ENCODE results near the gene OSBPL3. TPM values are rescaled to one million over a fixed set of nuclear protein-coding genes. Genes with fewer than 3 reads are reported as not detected.

OSBPL3 gene
- total and polyA plus RNA-seq, 4 donors: 0.28 to 3.0 (median 1.1) TPM

DNA sequence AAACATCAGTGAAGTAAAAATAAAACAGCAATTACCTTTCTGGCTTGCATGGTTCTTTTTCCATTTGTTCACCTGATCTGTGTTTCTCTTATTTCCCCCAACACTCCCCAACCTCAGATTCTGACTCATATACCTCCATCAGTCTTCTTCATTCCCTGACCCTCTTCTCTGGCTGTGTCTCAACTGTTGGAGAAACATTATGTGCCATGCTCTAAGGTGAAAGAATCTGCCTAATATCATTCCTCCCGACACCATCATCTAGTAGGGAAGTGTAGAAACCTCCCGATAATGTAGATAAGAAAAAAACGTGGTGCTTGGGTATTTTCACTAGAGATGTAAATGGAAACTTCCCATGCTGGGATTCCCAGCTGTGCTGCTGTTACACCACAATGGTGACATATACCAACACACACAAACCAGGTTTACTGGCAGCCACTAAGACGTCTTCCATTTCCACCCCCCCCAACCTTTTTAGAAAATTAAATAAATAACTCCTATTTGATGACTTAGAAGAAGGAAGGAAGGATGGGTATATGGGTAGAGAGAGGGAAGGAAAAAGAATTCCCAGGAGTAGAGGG, 63.4 kb downstream of the OSBPL3 start:
- DNase-seq (ENCODE audit: low spot score): no peak
- no peak overlapping the region for H3K9ac ChIP-seq (ENCODE audit: low read depth in 1 of 2, low read length in 2 of 2)
- no peaks in the 10 kb centered on the region for H3K9me3 ChIP-seq (ENCODE audit: control insufficient read depth in 4 of 4, low read length in 3 of 4)
- H3K36me3 ChIP-seq (ENCODE audit: control insufficient read depth in 4 of 4, insufficient read depth in 3 of 4, low read depth in 1 of 4, low read length in 3 of 4): no peaks in the 10 kb centered on the region
- no peak overlapping the region for H3K27ac ChIP-seq (ENCODE audit: low read depth in 1 of 2, low read length in 2 of 2)
- H3K27me3 ChIP-seq (ENCODE audit: control insufficient read depth in 4 of 4, insufficient read depth in 4 of 4, low read length in 3 of 4): peaks cover 0 to 3% (median 0%) of the 10 kb centered on the region in 4 donors
- TF ChIP-seq, protein P1, sequence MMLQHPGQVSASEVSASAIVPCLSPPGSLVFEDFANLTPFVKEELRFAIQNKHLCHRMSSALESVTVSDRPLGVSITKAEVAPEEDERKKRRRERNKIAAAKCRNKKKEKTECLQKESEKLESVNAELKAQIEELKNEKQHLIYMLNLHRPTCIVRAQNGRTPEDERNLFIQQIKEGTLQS (IDR thresholded peaks at IDR 0.05): no peak
- TF ChIP-seq GABPA (IDR thresholded peaks at IDR 0.05 in 1 of 2, conservative IDR thresholded peaks at IDR 0.05 in 1 of 2): no peak
- TF ChIP-seq, protein P2, sequence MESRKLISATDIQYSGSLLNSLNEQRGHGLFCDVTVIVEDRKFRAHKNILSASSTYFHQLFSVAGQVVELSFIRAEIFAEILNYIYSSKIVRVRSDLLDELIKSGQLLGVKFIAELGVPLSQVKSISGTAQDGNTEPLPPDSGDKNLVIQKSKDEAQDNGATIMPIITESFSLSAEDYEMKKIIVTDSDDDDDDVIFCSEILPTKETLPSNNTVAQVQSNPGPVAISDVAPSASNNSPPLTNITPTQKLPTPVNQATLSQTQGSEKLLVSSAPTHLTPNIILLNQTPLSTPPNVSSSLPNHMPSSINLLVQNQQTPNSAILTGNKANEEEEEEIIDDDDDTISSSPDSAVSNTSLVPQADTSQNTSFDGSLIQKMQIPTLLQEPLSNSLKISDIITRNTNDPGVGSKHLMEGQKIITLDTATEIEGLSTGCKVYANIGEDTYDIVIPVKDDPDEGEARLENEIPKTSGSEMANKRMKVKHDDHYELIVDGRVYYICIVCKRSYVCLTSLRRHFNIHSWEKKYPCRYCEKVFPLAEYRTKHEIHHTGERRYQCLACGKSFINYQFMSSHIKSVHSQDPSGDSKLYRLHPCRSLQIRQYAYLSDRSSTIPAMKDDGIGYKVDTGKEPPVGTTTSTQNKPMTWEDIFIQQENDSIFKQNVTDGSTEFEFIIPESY (IDR thresholded peaks at IDR 0.05): no peak
- TF ChIP-seq TAF1 (conservative IDR thresholded peaks at IDR 0.05): no peak
- no peak for TF ChIP-seq YY1 (IDR thresholded peaks at IDR 0.05)
- TF ChIP-seq EGR1 (IDR thresholded peaks at IDR 0.05; ENCODE audit: low read depth in 2 of 2): no peak
- TF ChIP-seq RAD21 (IDR thresholded peaks at IDR 0.05): no peak
- no peak for TF ChIP-seq SP1 (IDR thresholded peaks at IDR 0.05)
- TF ChIP-seq JUND (IDR thresholded peaks at IDR 0.05): no peak
- TF ChIP-seq HNF4A (conservative IDR thresholded peaks at IDR 0.05): no peak
- TF ChIP-seq, protein P3, sequence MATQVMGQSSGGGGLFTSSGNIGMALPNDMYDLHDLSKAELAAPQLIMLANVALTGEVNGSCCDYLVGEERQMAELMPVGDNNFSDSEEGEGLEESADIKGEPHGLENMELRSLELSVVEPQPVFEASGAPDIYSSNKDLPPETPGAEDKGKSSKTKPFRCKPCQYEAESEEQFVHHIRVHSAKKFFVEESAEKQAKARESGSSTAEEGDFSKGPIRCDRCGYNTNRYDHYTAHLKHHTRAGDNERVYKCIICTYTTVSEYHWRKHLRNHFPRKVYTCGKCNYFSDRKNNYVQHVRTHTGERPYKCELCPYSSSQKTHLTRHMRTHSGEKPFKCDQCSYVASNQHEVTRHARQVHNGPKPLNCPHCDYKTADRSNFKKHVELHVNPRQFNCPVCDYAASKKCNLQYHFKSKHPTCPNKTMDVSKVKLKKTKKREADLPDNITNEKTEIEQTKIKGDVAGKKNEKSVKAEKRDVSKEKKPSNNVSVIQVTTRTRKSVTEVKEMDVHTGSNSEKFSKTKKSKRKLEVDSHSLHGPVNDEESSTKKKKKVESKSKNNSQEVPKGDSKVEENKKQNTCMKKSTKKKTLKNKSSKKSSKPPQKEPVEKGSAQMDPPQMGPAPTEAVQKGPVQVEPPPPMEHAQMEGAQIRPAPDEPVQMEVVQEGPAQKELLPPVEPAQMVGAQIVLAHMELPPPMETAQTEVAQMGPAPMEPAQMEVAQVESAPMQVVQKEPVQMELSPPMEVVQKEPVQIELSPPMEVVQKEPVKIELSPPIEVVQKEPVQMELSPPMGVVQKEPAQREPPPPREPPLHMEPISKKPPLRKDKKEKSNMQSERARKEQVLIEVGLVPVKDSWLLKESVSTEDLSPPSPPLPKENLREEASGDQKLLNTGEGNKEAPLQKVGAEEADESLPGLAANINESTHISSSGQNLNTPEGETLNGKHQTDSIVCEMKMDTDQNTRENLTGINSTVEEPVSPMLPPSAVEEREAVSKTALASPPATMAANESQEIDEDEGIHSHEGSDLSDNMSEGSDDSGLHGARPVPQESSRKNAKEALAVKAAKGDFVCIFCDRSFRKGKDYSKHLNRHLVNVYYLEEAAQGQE (IDR thresholded peaks at IDR 0.05): no peak
- TF ChIP-seq FOXA1 (IDR thresholded peaks at IDR 0.05): no peak
- TF ChIP-seq FOXA2 (IDR thresholded peaks at IDR 0.05): no peak
- TF ChIP-seq RXRA (IDR thresholded peaks at IDR 0.05): no peak
- H3K4me3 ChIP-seq (ENCODE audit: low read depth in 1 of 3, low read length in 3 of 3): no peak overlapping the region
- WGBS: 46% methylated on average over 4 of the region's 4 CpGs
- H3K4me1 ChIP-seq (ENCODE audit: control insufficient read depth in 4 of 4, insufficient read depth in 4 of 4, low read length in 3 of 4): no peaks in the 10 kb centered on the region

DNA sequence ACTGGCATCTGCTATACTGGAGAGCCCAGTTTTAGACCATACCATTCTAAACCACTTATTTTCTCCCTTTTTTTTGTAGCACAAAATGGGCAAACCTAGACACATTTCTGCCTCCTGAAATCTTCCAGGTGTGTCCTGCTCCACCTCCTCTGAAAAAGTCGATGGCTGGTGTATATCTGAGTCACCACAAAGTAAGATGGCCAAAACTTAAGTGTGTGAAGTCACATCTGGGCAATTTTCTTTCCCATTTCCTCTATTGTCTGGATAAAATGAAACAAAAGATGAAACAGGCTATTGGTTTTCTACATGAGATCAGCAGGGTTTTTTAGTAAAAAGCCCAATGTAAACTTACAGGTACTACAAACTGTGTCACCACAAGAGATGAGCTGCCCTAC, 65.5 kb downstream of the OSBPL3 start:
- no peak for TF ChIP-seq HNF4G (IDR thresholded peaks at IDR 0.05)
- no peak for TF ChIP-seq HNF4A (conservative IDR thresholded peaks at IDR 0.05)
- no peak for TF ChIP-seq RXRA (IDR thresholded peaks at IDR 0.05)
- TF ChIP-seq, protein P3 (IDR thresholded peaks at IDR 0.05): no peak
- TF ChIP-seq EGR1 (IDR thresholded peaks at IDR 0.05; ENCODE audit: low read depth in 2 of 2): no peak
- no peak for DNase-seq (ENCODE audit: low spot score)
- no peaks in the 10 kb centered on the region for H3K4me1 ChIP-seq (ENCODE audit: control insufficient read depth in 4 of 4, insufficient read depth in 4 of 4, low read length in 3 of 4)
- no peaks in the 10 kb centered on the region for H3K36me3 ChIP-seq (ENCODE audit: control insufficient read depth in 4 of 4, insufficient read depth in 3 of 4, low read depth in 1 of 4, low read length in 3 of 4)
- peaks cover 0 to 3% (median 0%) of the 10 kb centered on the region in 4 donors for H3K27me3 ChIP-seq (ENCODE audit: control insufficient read depth in 4 of 4, insufficient read depth in 4 of 4, low read length in 3 of 4)
- no peaks in the 10 kb centered on the region for H3K9me3 ChIP-seq (ENCODE audit: control insufficient read depth in 4 of 4, low read length in 3 of 4)
- no peak overlapping the region for H3K4me3 ChIP-seq (ENCODE audit: low read depth in 1 of 3, low read length in 3 of 3)
- no peak overlapping the region for H3K9ac ChIP-seq (ENCODE audit: low read depth in 1 of 2, low read length in 2 of 2)
- H3K27ac ChIP-seq (ENCODE audit: low read depth in 1 of 2, low read length in 2 of 2): no peak overlapping the region
- WGBS: 59% methylated on average over 1 of the region's 1 CpG

All from liver (tissue), 9 donors.